Smooth muscle cell (in vitro differentiated cells): Measurements from ENCODE around the gene LTV1. TPM values are rescaled to one million over a fixed set of nuclear protein-coding genes. Genes with fewer than 3 reads are reported as not detected.

Experiments
- DNase-seq: peaks from one replicate; lab custom pipeline; 2025; ENCODE audit not compliant: unreplicated experiment; lab: John Stamatoyannopoulos, UW
- H2AFZ ChIP-seq: fragments of 200-600 bp; sonication (generic); 2 replicates; pipeline ENCODE4 v1.6.0; 2016; ENCODE audit warnings: antibody characterized with exemption, low read depth, mild to moderate bottlenecking
- H3F3A ChIP-seq: fragments of 200-600 bp; sonication (generic); 2 replicates; pipeline ENCODE4 v1.6.0; 2017; ENCODE audit warnings: antibody characterized with exemption, low read depth
- H3K27ac ChIP-seq: fragments of 200-600 bp; sonication (generic); 2 replicates; pipeline ENCODE4 v1.5.1; 2016; ENCODE audit warnings: low read depth, mild to moderate bottlenecking
- H3K27me3 ChIP-seq: fragments of 200-600 bp; sonication (generic); 2 replicates; pipeline ENCODE4 v1.6.1; 2016; ENCODE audit warnings: low read depth, mild to moderate bottlenecking
- H3K36me3 ChIP-seq: fragments of 200-600 bp; sonication (generic); 2 replicates; pipeline ENCODE4 v1.5.1; 2016; ENCODE audit warnings: low read depth
- H3K4me1 ChIP-seq: fragments of 200-600 bp; sonication (generic); 2 replicates; pipeline ENCODE4 v1.5.1; 2016; ENCODE audit warnings: low read depth
- H3K4me2 ChIP-seq: fragments of 200-600 bp; sonication (generic); 2 replicates; pipeline ENCODE4 v1.6.0; 2016; ENCODE audit warnings: mild to moderate bottlenecking
- H3K4me3 ChIP-seq: fragments of 200-600 bp; sonication (generic); 2 replicates; pipeline ENCODE4 v1.5.1; 2016; ENCODE audit warnings: mild to moderate bottlenecking
- H3K79me2 ChIP-seq: fragments of 200-600 bp; sonication (generic); 2 replicates; pipeline ENCODE4 v1.6.0; 2016; ENCODE audit warnings: low read depth, mild to moderate bottlenecking
- H3K9ac ChIP-seq: fragments of 200-600 bp; sonication (generic); 2 replicates; pipeline ENCODE4 v1.6.0; 2016; ENCODE audit warnings: low read depth
- H3K9me3 ChIP-seq: fragments of 200-600 bp; sonication (generic); replicated peaks from 2 replicates; pipeline ENCODE4 v1.5.1; 2016; ENCODE audit warnings: low read depth
- H4K20me1 ChIP-seq: fragments of 200-600 bp; sonication (generic); 2 replicates; pipeline ENCODE4 v1.6.0; 2016; ENCODE audit warnings: low read depth
- CTCF ChIP-seq: fragments of 200-600 bp; sonication (generic); IDR thresholded peaks from 2 replicates; pipeline ENCODE4 v1.5.1; 2017; ENCODE audit warnings: borderline replicate concordance, mild to moderate bottlenecking, antibody characterized with exemption; ENCODE audit not compliant: insufficient read depth, poor library complexity, severe bottlenecking
- WGBS: methylation state at CpG from one replicate; pipeline ENCODE4 v1.1.7; 2016; ENCODE audit warnings: low lambda C conversion rate; 5-methylcytosine and 5-hydroxymethylcytosine counted together
- polyA plus RNA-seq: library from polyadenylated mRNA; unstranded; fragments of >200 nt; fragmentation: Nextera tagmentation; extraction: Ambion mirVana; gene quantifications from 2 replicates; pipeline ENCODE4 v1.2.1, GENCODE V29; 2016
- total RNA-seq: library from RNA; depleted of rRNA; stranded (reverse); fragments of >200 nt; gene quantifications from 2 replicates; pipeline ENCODE4 v1.2.3, GENCODE V29; 2014

Gene LTV1
- total and polyA plus RNA-seq, 2 experiments from 2014 or later: 15.4 to 17.4 TPM

GRCh38 chr6:143878272-143878760, 35.2 kb downstream of the LTV1 start:
- Histone ChIP-seq H3K27me3 (no peaks in the 10 kb centered on the region), H3K79me2 (no peaks in the 10 kb centered on the region), H3K4me1 (no peaks in the 10 kb centered on the region), H4K20me1 (no peaks in the 10 kb centered on the region), H3K4me3 (no peak overlapping the region), H2AFZ (no peak overlapping the region), H3K9me3 (no peaks in the 10 kb centered on the region), H3K4me2 (no peak overlapping the region), H3K27ac (no peak overlapping the region), H3F3A (no peaks in the 10 kb centered on the region), H3K9ac (no peak overlapping the region), H3K36me3 (no peaks in the 10 kb centered on the region)
- TF ChIP-seq CTCF: no peak
- DNase-seq: no peak
- WGBS: 96% methylated on average over 3 of the region's 3 CpGs

- Histone ChIP-seq H3K27me3 (no peaks in the 10 kb centered on the region), H3K27ac (no peak overlapping the region), H3K9ac (no peak overlapping the region), H3K4me3 (no peak overlapping the region), H3K9me3 (no peaks in the 10 kb centered on the region), H3K4me1 (no peaks in the 10 kb centered on the region), H4K20me1 (no peaks in the 10 kb centered on the region), H3K4me2 (no peak overlapping the region), H3F3A (no peaks in the 10 kb centered on the region), H3K36me3 (no peaks in the 10 kb centered on the region), H3K79me2 (no peaks in the 10 kb centered on the region), H2AFZ (no peak overlapping the region)
- 94% methylated on average over 2 of the region's 2 CpGs for WGBS
- TF ChIP-seq CTCF: no peak
- DNase-seq: no peak
These were observed 37.3 kb downstream of the LTV1 start for GRCh38 chr6:143880412-143880811.

GRCh38 chr6:143882401-143882930, 39.3 kb downstream of the LTV1 start:
- no peaks in the 10 kb centered on the region for H3K36me3 ChIP-seq
- H3K9me3 ChIP-seq: no peaks in the 10 kb centered on the region
- no peak for DNase-seq
- H3K27me3 ChIP-seq: no peaks in the 10 kb centered on the region
- no peaks in the 10 kb centered on the region for H4K20me1 ChIP-seq
- H3K4me1 ChIP-seq: no peaks in the 10 kb centered on the region
- H3K27ac ChIP-seq: no peak overlapping the region
- H3F3A ChIP-seq: no peaks in the 10 kb centered on the region
- no peak overlapping the region for H2AFZ ChIP-seq
- 86% methylated on average over 2 of the region's 2 CpGs for WGBS
- H3K4me2 ChIP-seq: no peak overlapping the region
- H3K79me2 ChIP-seq: no peaks in the 10 kb centered on the region
- no peak overlapping the region for H3K4me3 ChIP-seq
- no peak for TF ChIP-seq CTCF
- no peak overlapping the region for H3K9ac ChIP-seq
